ENCODE measurements around the gene PLA2G4A.

DNA sequence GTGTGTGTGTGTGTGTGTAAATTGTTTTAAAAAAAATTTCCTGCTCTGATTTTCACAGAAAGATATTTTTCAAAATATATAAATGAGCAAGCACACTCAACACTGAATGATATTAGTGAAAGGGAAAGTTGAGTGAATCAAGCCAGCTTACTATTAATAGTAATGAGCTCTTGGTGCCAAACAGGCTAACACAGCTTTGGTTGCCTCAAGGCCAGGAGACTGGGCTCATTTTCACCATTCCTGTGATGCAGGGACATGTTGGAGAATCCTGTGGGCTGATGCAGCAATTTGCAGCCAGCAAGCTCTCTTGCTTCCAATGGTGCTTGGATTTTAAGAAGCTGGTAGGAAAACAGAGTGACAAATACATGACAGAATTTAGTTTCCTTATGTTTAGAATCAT, 30.2 kb downstream of the PLA2G4A start:
- TF ChIP-seq, protein P1, sequence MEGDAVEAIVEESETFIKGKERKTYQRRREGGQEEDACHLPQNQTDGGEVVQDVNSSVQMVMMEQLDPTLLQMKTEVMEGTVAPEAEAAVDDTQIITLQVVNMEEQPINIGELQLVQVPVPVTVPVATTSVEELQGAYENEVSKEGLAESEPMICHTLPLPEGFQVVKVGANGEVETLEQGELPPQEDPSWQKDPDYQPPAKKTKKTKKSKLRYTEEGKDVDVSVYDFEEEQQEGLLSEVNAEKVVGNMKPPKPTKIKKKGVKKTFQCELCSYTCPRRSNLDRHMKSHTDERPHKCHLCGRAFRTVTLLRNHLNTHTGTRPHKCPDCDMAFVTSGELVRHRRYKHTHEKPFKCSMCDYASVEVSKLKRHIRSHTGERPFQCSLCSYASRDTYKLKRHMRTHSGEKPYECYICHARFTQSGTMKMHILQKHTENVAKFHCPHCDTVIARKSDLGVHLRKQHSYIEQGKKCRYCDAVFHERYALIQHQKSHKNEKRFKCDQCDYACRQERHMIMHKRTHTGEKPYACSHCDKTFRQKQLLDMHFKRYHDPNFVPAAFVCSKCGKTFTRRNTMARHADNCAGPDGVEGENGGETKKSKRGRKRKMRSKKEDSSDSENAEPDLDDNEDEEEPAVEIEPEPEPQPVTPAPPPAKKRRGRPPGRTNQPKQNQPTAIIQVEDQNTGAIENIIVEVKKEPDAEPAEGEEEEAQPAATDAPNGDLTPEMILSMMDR (IDR thresholded peaks at IDR 0.05), result no peak
- TF ChIP-seq POLR2A (IDR thresholded peaks at IDR 0.05) (no peak), EP300 (IDR thresholded peaks at IDR 0.05) (no peak), POLR2AphosphoS5 (IDR thresholded peaks at IDR 0.05) (no peak)

All from sigmoid colon (tissue), 4 donors.